Upper lobe of right lung (tissue), 1 donor: ENCODE results near the gene BTBD17. TPM values are rescaled to one million over a fixed set of nuclear protein-coding genes. Genes with fewer than 3 reads are reported as not detected.
A peak's percentile ranks its signal among the peaks of the same experiment; 100 is the strongest.

Experiments used
- ATAC-seq: fragments of 200-7000 bp; cut with Tn5 transposase; one replicate; pipeline ENCODE4 v1.9.1; 2020; ENCODE audit warnings: mild to moderate bottlenecking, moderate library complexity
- DNase-seq: peaks from one replicate; pipeline ENCODE4 v3.0.0-alpha.2; 2020
- H3K27ac ChIP-seq: fragments of 200-600 bp; one replicate; pipeline ENCODE4 v1.8.0; 2022
- H3K27me3 ChIP-seq: fragments of 200-600 bp; one replicate; pipeline ENCODE4 v1.8.0; 2022; ENCODE audit warnings: mild to moderate bottlenecking
- H3K36me3 ChIP-seq: fragments of 200-600 bp; one replicate; pipeline ENCODE4 v1.8.0; 2022
- H3K4me1 ChIP-seq: fragments of 200-600 bp; one replicate; pipeline ENCODE4 v1.8.0; 2022
- H3K4me3 ChIP-seq: fragments of 200-600 bp; one replicate; pipeline ENCODE4 v1.8.0; 2022; ENCODE audit warnings: mild to moderate bottlenecking
- H3K9me3 ChIP-seq: fragments of 200-600 bp; one replicate; pipeline ENCODE4 v1.8.0; 2022
- intact Hi-C: fragments of 100-400 bp; cut with DNase I; formaldehyde crosslinking; loops from one replicate; pipeline ENCODE4 v1.11.0; 2022
- total RNA-seq: library from RNA; stranded (reverse); fragmentation: NEBNext Ultra II Directional; extraction: Animal tissue kit (Norgen Biotek cat#: 25700); gene quantifications from one replicate; pipeline ENCODE4 v1.2.1, GENCODE V29; 2021
- TF ChIP-seq, protein P1 (sequence below): fragments of 200-600 bp; IDR thresholded peaks from one replicate; pipeline ENCODE4 v1.8.0; 2022; ENCODE audit warnings: antibody characterized with exemption
- donor health status: DM: no; HTN: yes; CAD: no; lungs with severe emphysema.

The BTBD17 gene
- total RNA-seq, 1 donor from 2014 or later, result not detected

- intact Hi-C loops, result no loop called here
- no peaks in the 10 kb centered on the region for H3K4me1 ChIP-seq
- no peak overlapping the region for H3K4me3 ChIP-seq
- ATAC-seq, result no peak
- no peak overlapping the region for H3K27ac ChIP-seq
- H3K9me3 ChIP-seq, result no peaks in the 10 kb centered on the region
- H3K36me3 ChIP-seq, result no peaks in the 10 kb centered on the region
- TF ChIP-seq, protein P1, sequence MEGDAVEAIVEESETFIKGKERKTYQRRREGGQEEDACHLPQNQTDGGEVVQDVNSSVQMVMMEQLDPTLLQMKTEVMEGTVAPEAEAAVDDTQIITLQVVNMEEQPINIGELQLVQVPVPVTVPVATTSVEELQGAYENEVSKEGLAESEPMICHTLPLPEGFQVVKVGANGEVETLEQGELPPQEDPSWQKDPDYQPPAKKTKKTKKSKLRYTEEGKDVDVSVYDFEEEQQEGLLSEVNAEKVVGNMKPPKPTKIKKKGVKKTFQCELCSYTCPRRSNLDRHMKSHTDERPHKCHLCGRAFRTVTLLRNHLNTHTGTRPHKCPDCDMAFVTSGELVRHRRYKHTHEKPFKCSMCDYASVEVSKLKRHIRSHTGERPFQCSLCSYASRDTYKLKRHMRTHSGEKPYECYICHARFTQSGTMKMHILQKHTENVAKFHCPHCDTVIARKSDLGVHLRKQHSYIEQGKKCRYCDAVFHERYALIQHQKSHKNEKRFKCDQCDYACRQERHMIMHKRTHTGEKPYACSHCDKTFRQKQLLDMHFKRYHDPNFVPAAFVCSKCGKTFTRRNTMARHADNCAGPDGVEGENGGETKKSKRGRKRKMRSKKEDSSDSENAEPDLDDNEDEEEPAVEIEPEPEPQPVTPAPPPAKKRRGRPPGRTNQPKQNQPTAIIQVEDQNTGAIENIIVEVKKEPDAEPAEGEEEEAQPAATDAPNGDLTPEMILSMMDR, result no peak
- H3K27me3 ChIP-seq, result no peaks in the 10 kb centered on the region
- DNase-seq, result no peak
These were observed 51.8 kb downstream of the BTBD17 start for GRCh38 chr17:74309902-74310301.

DNA sequence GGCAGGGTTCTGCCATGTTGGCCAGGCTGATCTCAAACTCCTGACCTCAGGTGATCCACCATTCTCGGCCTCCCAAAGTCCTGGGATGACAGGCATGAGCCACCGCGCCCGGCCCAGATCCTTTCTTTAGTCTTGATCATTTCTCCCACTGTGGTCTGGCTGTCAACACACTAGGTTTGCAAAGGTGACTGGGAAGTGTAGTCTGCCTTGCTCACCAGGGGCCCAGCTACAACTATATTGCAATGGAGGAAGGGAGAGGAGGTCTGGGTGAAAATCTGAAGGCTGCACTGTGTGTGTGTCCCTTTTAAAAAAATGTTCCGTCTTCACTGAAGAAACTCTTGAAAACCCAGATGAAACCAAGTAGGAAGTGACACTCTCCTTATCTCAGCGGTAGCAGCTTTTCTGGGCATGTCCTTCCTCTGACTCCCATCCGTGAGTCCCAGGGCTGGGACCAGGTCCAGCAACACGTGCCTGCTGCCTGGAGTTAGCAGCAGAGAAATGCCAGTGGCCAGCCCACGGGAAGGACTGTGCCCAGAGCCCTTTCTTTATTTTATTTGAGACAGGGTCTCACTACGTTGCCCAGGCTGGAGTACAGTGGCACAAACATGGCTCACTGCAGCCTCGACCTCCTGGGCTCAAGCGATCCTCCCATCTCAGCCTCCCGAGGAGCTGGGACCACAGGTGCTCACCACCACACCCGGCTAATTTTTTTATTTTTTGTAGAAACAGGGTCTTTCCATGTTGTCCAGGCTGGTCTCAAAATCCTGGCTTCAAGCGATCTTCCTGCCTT, 53.5 kb downstream of the BTBD17 start:
- Histone ChIP-seq H3K4me3 (no peak overlapping the region), H3K27me3 (no peaks in the 10 kb centered on the region), H3K27ac (no peak overlapping the region), H3K36me3 (no peaks in the 10 kb centered on the region), H3K9me3 (no peaks in the 10 kb centered on the region), H3K4me1 (no peaks in the 10 kb centered on the region)
- no peak for DNase-seq
- intact Hi-C loops, result no loop called here
- ATAC-seq, result peak; percentile 33
- TF ChIP-seq, protein P1, result no peak

Other genes with a start within 250 kb of the BTBD17 start
- 659 TPM for gene RPL38, start 158.2 kb downstream of the BTBD17 start, total RNA-seq
- 7.4 TPM for gene TTYH2, start 148.3 kb downstream of the BTBD17 start, total RNA-seq
- not detected for gene DNAI2, start 87.6 kb downstream of the BTBD17 start, total RNA-seq
- gene KIF19, start 35.6 kb downstream of the BTBD17 start, total RNA-seq, result 0.23 TPM
- gene GPR142, start 5.6 kb upstream of the BTBD17 start, total RNA-seq, result not detected
- gene GPRC5C, start 70.2 kb upstream of the BTBD17 start, total RNA-seq, result 48.6 TPM
- 17.5 TPM for gene CD300A, start 104.8 kb upstream of the BTBD17 start, total RNA-seq
- gene CD300LB, start 169.6 kb upstream of the BTBD17 start, total RNA-seq, result 1.3 TPM
- gene CD300C, start 184.2 kb upstream of the BTBD17 start, total RNA-seq, result 8.2 TPM
- gene CD300H, start 205.6 kb upstream of the BTBD17 start, total RNA-seq, result not detected
- not detected for gene CD300LD, start 230.4 kb upstream of the BTBD17 start, total RNA-seq